CD4-positive, alpha-beta T cell treated with Interleukin-12 subunit alpha and Interleukin-12 subunit beta, for 1 hour (primary cell): ENCODE data around the gene PPM1L.
A peak's percentile ranks its signal among the peaks of the same experiment; 100 is the strongest.

Experiments
- DNase-seq: peaks from one replicate; pipeline ENCODE4 v3.0.0-alpha.2; 2020

Gene PPM1L

GRCh38 chr3:160765211-160765610 lies 9.2 kb downstream of the PPM1L start:
- DNase-seq, result no peak

- DNase-seq, result no peak
Measured at GRCh38 chr3:160768031-160768430, 12.0 kb downstream of the PPM1L start.

- DNase-seq, result no peak
Measured at GRCh38 chr3:160768918-160769317, 12.9 kb downstream of the PPM1L start.

- no peak for DNase-seq
Measured at GRCh38 chr3:160771811-160772459, 15.9 kb downstream of the PPM1L start.

- DNase-seq, result no peak
Measured at GRCh38 chr3:160773722-160774121, 17.7 kb downstream of the PPM1L start.

GRCh38 chr3:160774172-160774571 lies 18.1 kb downstream of the PPM1L start:
- no peak for DNase-seq

- DNase-seq, result no peak
Measured at GRCh38 chr3:160778480-160778879, 22.4 kb downstream of the PPM1L start.

GRCh38 chr3:160779040-160779439 lies 23.0 kb downstream of the PPM1L start:
- DNase-seq, result no peak

- DNase-seq, result no peak
Measured at GRCh38 chr3:160780245-160780644, 24.2 kb downstream of the PPM1L start.

GRCh38 chr3:160781402-160781801 lies 25.4 kb downstream of the PPM1L start:
- DNase-seq, result no peak

GRCh38 chr3:160781863-160782262 lies 25.8 kb downstream of the PPM1L start:
- DNase-seq, result no peak

- DNase-seq, result no peak
Measured at GRCh38 chr3:160784853-160785252, 28.8 kb downstream of the PPM1L start.

- no peak for DNase-seq
Measured at GRCh38 chr3:160790726-160791125, 34.7 kb downstream of the PPM1L start.

GRCh38 chr3:160792540-160792939 lies 36.5 kb downstream of the PPM1L start:
- no peak for DNase-seq

- no peak for DNase-seq
Measured at GRCh38 chr3:160793722-160794252, 37.8 kb downstream of the PPM1L start.

- DNase-seq, result no peak
Measured at GRCh38 chr3:160796089-160796812, 40.2 kb downstream of the PPM1L start.

GRCh38 chr3:160796813-160797164 lies 40.8 kb downstream of the PPM1L start:
- no peak for DNase-seq

- no peak for DNase-seq
Measured at GRCh38 chr3:160797356-160797755, 41.3 kb downstream of the PPM1L start.

- DNase-seq, result peak; percentile 44
Measured at GRCh38 chr3:160801386-160802118, 45.5 kb downstream of the PPM1L start.

GRCh38 chr3:160804762-160805161 lies 48.7 kb downstream of the PPM1L start:
- DNase-seq, result no peak

GRCh38 chr3:160806094-160806493 lies 50.1 kb downstream of the PPM1L start:
- no peak for DNase-seq

- DNase-seq, result no peak
Measured at GRCh38 chr3:160806686-160807085, 50.7 kb downstream of the PPM1L start.

GRCh38 chr3:160808838-160809237 lies 52.8 kb downstream of the PPM1L start:
- no peak for DNase-seq

GRCh38 chr3:160809453-160809852 lies 53.4 kb downstream of the PPM1L start:
- DNase-seq, result no peak
